Activated T-helper 2 cell treated with anti-CD3 and anti-CD28 coated beads, Interferon-gamma antibody, Interleukin-2, Interleukin-4, amounts not matched to agents 10 μg/mL and 5 μg/mL and 100 μg/mL, durations not matched to agents 14 hours and 24 hours and 36 hours (primary cell): ENCODE results near the gene SFRP2. TPM values are rescaled to one million over a fixed set of nuclear protein-coding genes. Genes with fewer than 3 reads are reported as not detected.

Experiments used
- total RNA-seq: library from RNA; stranded (reverse); gene quantifications from 2 replicates; pipeline ENCODE4 v1.2.3, GENCODE V29; 2022

SFRP2 gene
- total RNA-seq, 1 donor from 2014 or later: not detected

Other genes with a start within 250 kb of the SFRP2 start
- 0.25 and 1.1 TPM in 2 replicates for gene TLR2, start 104.8 kb downstream of the SFRP2 start, total RNA-seq
- gene RNF175, start 29.1 kb downstream of the SFRP2 start, total RNA-seq: not detected in 2 replicates